GM21423 (cell line): ENCODE measurements around the gene DDX60.

ENCODE experiments used
- ATAC-seq: cut with Tn5 transposase; IDR thresholded peaks from one replicate; pipeline ENCODE4 v1.9.1; 2021; ENCODE audit warnings: mild to moderate bottlenecking, moderate library complexity; ENCODE audit not compliant: unreplicated experiment

Gene DDX60

DNA sequence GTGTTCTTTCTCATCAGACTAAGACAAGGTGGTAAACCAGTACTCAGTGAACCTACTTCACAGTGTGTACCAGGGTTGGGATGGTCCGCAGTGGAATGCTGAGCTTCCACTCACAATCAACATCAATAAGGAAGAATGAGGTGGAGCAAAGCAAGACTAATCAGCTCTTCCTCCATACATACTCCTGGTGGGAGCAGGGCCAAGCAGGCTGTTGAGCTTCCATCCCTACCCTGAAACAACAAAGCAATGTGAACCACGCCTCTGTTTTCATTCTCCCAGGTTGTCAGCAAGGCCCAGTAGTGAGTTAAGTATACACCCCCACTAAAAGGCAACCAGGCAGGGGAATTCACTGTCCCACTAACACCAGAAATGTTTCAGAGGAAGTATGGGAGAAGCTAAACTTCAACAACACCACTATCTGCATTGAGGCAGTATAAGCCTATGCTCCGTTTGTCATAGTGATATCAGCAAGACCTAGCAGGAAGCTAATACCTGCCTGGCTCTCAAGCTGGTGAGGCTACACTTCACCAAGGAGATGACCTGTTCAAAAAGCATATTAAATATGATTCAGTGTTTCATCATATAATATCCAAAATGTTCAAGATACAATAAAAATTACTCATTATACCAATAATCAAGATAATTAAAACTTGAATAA is 109.5 kb downstream of the DDX60 start:
- no peak for ATAC-seq

DNA sequence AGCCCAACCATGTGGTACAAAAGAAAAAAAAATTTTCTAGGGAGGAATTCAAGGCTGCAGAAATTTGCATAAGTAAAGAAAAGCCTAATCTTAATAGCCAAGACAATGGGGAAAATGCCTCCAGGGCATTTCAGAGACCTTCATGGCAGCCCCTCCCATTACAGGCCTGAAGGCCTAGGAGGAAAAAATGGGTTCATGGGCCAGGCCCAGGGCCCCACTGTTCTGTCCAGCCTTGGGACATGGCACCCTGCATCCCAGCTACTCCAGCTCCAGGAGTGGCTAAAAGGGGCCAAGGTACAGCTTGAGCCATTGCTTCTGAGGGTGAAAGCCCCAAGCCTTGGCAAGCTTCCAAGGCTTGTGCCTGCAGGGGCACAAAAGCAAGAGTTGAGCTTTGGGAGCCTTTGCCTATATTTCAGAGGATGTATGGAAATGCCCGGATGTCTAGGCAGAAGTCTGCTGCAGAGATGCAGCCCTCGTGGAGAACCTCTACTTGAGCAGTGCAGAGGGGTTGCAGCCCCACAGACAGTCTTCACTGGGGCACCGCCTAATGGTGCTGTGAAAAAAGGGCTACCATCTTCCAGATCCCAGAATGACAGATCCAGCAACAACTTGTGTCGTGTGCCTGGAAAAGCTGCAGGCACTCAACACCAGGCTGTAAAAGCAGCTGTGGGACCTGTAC is 115.2 kb downstream of the DDX60 start:
- ATAC-seq, result no peak

DNA sequence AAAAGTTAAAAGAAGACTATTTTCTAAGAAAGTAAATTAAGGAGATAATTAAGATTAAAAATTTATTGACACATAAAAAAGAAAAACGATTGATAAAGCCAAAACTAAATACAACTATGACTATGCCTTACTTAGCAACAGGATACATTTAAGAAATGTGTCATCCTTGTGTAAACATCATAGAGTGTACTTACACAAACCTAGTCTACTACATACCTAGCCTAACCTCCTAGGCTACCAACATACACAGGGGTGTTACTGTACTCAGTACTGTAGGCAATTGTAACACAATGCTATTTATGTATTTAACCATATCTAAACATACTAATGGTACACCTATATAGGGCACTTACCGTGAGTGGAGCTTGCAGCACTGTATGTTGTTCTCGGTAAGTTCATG is 117.9 kb downstream of the DDX60 start:
- ATAC-seq, result no peak

DNA sequence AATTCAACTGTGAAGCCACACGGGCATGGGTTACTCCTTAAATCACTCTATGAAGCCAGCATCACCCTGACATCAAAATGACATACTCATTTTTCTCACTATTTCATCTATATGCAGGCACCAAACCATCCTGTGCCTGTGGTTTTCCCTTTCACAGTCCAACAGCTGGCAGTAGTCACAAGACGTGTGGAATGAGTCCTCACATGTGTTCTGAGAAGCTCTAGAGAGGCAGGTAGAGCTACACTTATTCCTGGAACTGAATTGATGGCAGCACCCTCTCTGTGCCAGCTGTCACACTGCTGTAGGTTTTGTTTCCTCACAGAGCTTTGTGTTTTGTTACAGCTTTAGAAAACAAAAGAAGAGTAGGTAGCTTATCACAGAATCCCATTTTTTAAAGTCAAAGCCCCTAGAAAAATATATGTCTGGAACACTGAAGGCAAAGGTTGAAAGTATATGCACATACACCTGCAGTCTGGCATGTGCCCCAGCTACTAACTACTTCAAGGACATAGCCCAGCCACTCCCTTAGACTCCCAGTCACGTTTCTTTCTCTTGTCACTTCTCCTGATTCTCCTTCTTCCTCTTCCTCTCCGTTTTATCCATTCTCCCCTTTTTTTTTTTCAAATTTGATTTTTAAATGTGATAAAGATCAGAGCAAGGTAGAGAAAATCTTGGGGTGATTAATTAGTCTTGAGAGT is 119.1 kb downstream of the DDX60 start:
- peak; percentile 53 for ATAC-seq

DNA sequence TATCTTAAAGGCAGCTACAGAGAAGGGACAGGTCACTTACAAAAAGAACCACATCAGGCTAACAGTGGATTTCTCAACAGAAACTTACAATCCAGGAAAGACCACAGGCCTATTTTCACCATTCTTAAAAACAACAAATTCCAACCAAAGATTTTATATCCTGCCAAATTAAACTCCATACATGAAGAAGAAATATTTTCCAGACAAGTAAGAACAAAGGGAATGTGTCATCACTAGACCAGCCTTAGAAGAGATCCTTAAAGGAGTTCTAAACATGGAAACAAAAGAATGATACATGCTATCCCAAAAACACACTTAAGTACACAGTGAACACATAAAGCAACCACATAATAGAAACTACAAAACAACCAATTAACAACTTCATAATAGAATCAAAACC is 120.6 kb downstream of the DDX60 start:
- ATAC-seq, result no peak

DNA sequence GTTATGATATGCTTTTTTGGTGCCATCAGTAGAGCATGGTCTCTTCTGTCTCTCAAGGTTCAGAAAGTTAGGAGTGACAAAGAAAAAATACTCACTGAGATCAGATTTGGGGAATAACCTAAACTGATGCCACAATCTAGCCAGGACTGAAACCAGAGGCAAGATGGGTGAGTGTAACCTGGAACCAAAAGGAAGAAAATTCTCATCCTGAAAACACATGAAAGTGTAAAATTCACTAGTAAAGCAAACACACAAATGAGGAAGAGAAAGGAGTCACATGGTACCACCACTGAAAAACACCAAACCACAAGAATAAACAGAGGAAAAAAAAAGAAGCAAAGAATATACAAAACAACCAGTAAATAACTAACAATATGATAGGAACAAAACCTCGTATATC is 129.8 kb downstream of the DDX60 start:
- peak; percentile 77 for ATAC-seq

DNA sequence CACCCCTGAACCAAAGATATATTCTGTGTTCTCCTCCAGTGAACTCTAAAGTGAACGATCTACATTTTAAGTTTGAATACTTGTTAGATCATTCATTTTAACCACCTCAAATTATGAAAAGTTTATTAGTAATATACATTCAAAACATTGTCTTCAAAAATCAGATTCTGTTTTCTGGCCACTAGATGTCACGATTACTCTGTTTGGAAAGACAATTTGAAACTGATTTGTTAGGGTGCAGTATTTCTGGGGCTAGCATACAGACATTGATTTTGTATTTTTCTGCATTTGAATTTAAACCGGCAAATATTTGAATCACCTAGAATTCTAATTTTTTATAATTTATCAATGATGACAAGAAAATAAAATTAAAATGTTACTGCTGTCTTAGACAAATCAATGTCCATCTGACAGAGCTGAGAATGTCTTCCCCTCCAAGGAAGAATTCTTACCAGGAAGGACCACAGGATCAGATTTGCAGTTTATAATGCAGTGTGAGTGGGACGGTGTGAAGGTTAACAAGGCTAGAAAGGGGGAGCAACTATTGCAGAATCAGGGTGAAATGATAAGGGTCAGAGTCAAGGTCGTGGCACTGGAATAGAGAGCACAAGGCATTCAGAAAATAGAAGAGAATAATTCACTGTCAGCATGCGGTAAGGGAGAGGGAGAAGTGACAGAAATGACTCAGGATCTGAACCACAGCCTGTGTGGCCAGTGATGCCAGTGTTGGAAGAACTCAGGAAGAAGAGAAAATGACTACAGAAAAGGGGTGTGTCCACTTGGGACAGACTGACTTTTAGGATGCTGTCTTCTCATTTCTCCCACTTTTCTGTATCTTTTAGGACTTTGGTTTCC is 134.6 kb downstream of the DDX60 start:
- no peak for ATAC-seq

DNA sequence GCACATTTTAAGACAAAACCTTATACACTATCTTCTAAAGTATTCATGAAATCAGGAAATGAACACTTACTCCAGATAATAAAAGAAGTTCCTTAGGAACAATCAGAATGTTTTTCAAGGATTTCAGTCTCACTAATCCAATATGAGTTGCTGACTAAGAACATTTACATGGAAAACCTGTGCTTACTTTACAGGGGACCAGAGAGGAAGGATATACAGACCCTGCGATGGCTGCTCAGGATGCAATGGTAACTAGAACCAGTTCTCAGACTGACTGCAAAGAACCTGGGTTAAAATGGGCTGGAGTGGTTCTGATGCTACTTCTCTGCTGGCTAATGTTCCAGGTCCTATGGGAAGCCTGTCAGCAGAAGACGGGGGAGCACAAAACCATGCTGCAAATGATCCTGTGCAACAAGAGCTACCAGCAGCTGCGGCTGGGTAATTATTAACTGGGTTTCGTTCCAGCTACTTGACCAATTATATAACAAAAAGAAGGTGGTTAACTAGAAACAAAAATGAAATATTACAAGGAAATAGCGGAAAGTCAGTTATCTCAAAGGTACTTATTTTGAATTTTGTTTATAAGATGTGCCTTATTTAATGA is 140.9 kb downstream of the DDX60 start:
- no peak for ATAC-seq

DNA sequence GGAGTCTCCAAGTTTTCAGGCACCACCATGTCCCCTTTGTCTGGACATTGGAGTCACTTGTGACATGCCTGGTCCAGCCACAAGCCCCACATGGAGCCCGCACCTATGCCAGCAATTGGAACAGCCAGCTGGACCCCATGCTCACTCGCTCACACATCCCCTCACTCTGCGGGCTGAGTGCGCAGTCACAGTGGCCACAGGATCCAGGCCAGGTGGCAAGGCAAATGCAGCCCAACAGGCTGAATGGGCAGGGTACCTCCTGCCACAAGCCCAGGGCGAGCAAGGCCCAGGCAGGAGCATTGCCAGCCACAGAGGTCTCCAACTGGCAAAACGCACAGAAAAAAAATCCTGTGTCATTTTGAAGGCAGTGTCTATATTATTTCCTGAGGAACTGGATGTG is 144.2 kb downstream of the DDX60 start:
- no peak for ATAC-seq

DNA sequence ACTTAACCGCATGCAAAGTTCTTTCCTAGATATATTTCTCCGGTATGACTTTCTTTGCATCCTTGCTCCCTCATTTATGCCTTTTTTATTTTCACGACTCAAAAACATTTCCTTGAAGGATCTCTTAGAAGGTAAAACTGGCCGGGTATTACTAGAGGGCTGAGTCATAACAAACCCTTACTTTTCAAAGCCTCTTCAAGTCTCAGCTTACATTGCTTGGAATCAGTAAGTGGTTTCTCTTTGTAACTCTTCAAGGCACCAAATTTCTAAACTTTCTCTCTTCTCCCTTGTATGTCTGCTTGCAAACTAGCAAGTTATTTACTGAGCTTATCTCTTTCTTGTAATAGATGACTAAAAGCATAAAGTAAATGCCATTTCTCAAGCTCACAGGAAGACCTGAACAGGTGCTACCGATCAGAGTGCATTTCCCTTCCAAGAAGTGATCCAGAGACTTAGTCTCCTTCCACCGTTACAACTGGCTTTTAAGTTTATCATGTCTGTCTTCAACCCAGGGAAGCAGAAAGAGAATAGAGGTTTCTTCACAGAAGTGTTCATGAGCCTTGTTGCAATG is 150.8 kb downstream of the DDX60 start:
- no peak for ATAC-seq
